IPS-20b (cell line): ENCODE data around the gene TMEM53.
"Not testable (repeated sequence)": the region's sequence is repeated elsewhere in the genome, so short reads cannot be mapped to it uniquely, and the experiment has no call there.

Source experiments
- H3K27ac ChIP-seq: one replicate; pipeline ENCODE4 v1.5.1; 2013; ENCODE audit warnings: low read length
- H3K27me3 ChIP-seq: 2 replicates; pipeline ENCODE4 v1.6.1; 2013; ENCODE audit warnings: mild to moderate bottlenecking, low read length, inconsistent platforms; ENCODE audit not compliant: insufficient read depth
- H3K36me3 ChIP-seq: 2 replicates; pipeline ENCODE4 v1.6.1; 2013; ENCODE audit warnings: low read depth, mild to moderate bottlenecking, inconsistent platforms, low read length, moderate library complexity; ENCODE audit not compliant: insufficient read depth
- H3K4me1 ChIP-seq: 2 replicates; pipeline ENCODE4 v1.6.1; 2013; ENCODE audit warnings: mild to moderate bottlenecking, control low read depth, inconsistent platforms, low read length, moderate library complexity; ENCODE audit not compliant: insufficient read depth
- H3K4me3 ChIP-seq: 2 replicates; pipeline ENCODE4 v1.5.1; 2013; ENCODE audit warnings: mild to moderate bottlenecking, low read length, inconsistent platforms
- H3K9ac ChIP-seq: 2 replicates; pipeline ENCODE4 v1.6.1; 2013; ENCODE audit warnings: low read depth, mild to moderate bottlenecking, inconsistent platforms, low read length, moderate library complexity
- H3K9me3 ChIP-seq: 2 replicates; pipeline ENCODE4 v1.6.1; 2013; ENCODE audit warnings: mild to moderate bottlenecking, low read depth, low read length, inconsistent platforms; ENCODE audit not compliant: insufficient read depth

The TMEM53 gene

DNA sequence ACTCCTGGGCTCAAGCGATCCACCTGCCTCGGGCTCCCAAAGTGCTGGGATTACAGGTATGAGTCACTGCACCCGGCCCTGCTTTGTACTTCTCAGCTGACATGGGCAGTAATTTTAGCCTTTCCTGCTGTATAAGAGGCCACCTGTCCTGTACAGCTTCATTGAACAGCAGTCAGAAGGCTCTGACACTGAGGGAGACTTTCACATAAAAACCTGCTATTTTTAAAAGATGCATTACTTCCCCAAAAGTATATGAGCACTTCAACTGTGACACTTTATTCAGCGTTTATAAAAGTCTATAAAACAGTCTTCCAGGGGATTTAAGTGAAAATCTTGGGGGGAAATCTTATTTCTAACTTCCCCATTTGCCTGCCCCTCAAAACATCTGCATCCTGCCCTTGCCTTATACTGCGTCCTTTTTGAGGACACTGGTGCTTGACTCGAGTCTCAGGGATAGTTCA lies 39.1 kb upstream of the TMEM53 start:
- no peak overlapping the region for H3K27ac ChIP-seq
- no peak overlapping the region for H3K9ac ChIP-seq
- no peaks in the 10 kb centered on the region for H3K27me3 ChIP-seq
- 0 out of 2 replicates have a peak, but pooled peaks cover 3% of the 10 kb centered on the region for H3K9me3 ChIP-seq
- H3K4me3 ChIP-seq = no peak overlapping the region
- H3K4me1 ChIP-seq = peaks cover 1% of the 10 kb centered on the region; the same call in 1 of the 2 replicates
- H3K36me3 ChIP-seq = no peaks in the 10 kb centered on the region

DNA sequence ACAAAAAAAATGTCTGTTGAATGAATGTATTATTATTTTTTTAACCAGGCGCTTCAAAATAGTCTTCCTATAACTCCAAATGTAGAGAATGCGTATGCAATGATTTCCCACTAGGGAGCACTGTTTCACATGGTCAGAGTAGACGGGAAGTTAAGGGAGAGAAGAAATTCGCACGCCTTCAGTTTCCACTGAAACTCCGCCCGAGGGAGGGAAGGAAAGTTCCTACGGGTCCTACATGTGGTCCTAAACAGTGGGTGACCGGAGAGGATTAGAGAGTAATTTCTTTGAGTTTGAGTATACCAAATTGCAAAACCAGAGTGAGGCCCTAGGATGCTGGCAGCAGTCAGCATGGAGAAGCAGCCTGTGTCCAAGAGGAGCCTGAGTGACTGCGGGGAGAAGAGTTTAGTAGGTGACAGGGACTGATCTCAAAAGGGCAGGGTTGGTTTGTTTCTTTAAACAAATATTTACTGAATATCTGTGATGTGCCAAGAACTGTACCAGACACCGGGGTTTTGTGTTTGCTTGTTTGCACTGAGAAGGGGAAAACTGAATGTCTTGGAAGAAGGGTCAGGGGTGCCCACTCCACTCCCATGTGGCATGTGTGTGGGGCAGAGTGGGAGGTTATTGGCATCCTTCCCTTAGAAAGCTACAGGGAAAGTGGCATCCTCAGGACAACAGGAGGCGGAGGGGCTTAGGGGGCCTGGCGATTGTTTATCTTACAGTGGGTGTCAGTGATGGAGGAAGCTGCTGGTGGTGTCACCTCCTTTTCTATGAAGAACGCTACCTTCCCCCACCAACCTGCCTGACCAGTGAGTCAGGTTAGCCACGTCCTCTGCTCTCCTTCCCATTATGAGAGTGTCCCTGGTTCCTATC lies 33.9 kb upstream of the TMEM53 start:
- Histone ChIP-seq H3K27ac (no peak overlapping the region), H3K4me1 (peaks cover 4% of the 10 kb centered on the region; the same call in 1 of the 2 replicates), H3K4me3 (peak overlapping the region; percentile 25; the same call in 1 of the 2 replicates), H3K9me3 (0 out of 2 replicates have a peak, but pooled peaks cover 5% of the 10 kb centered on the region), H3K9ac (no peak overlapping the region), H3K27me3 (no peaks in the 10 kb centered on the region), H3K36me3 (no peaks in the 10 kb centered on the region)

DNA sequence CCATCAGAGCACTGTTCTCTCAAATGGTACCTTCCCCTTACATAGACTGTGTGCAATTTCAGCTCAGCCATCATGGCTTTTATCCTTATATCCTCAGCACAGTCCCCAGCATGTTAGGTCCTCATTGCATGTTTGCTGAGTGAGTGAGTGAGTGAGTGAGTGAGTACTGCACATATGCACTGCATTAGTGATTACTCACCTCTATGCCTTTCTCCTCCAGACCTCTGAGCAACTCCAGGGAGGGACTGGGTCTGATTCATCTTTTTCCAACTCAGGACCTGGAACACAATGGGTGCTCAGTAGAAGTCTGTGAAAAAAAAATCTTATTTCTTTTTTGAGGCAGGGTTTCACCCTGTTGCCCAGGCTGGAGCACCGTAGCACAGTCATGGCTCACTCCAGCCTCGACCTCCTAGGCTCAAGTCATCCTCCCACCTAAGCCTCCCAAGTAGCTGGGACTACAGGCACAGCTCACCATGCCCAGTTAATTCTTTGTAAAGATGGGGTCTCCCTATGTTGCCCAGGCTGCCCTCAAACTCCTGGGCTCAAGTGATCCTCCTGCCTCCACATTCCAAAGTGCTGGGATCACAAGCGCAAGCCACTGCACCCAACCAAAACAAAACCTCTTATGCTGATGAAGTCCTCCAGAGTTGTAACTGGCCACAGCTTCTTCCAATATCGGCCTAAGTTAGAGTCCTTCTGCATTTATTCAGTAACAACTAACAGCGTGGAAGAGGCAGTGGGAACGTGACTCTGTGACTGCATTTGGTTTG lies 33.0 kb upstream of the TMEM53 start:
- H3K36me3 ChIP-seq = no peaks in the 10 kb centered on the region
- no peak overlapping the region for H3K27ac ChIP-seq
- H3K4me1 ChIP-seq = peaks cover 4% of the 10 kb centered on the region; the same call in 1 of the 2 replicates
- 0 out of 2 replicates have a peak, but pooled peaks cover 5% of the 10 kb centered on the region for H3K9me3 ChIP-seq
- H3K27me3 ChIP-seq = no peaks in the 10 kb centered on the region
- H3K4me3 ChIP-seq = no peak overlapping the region
- no peak overlapping the region for H3K9ac ChIP-seq

DNA sequence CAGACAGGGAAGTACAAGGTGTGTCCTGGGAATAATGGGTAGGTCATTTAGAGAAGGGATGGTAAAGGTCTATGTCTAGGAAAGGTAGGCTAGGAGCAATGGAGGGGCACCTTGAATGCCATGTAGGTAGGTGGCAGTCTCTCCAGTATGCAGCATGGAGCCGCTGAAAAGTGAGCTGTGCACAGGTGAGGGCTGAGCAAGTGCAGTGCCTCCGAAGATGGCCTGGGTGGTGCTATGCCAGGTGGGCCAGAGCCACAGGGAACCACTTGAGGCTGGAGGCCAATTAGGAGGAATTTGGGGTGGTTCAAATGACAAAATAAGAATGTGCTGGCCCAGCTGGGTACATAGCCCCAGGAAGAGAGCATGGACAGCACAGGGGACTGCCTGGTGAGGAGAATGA lies 31.7 kb upstream of the TMEM53 start:
- Histone ChIP-seq H3K27ac (no peak overlapping the region), H3K9ac (no peak overlapping the region), H3K36me3 (no peaks in the 10 kb centered on the region), H3K9me3 (0 out of 2 replicates have a peak, but pooled peaks cover 5% of the 10 kb centered on the region), H3K4me3 (no peak overlapping the region), H3K4me1 (peaks cover 4% of the 10 kb centered on the region; the same call in 1 of the 2 replicates), H3K27me3 (no peaks in the 10 kb centered on the region)

DNA sequence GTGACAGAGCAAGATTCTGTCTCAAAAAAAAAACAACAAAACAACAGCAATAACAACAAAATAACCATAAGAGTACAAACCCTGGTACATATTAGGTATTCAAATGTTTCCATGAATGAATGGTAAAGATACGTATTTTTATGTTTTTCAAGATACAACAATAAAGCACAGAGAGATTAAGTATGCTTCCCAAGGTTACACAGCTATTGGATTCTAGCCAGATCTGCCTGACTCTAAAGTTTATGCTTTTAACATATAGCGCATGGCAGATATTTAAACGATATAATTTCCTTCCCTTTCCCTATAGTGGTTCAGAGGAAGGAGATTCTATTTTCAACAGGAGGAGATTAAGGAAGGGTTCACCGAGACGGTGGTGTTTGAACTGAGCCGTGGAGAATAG lies 31.2 kb upstream of the TMEM53 start:
- Histone ChIP-seq H3K27ac (no peak overlapping the region), H3K36me3 (no peaks in the 10 kb centered on the region), H3K4me3 (no peak overlapping the region), H3K9me3 (0 out of 2 replicates have a peak, but pooled peaks cover 5% of the 10 kb centered on the region), H3K4me1 (peaks cover 4% of the 10 kb centered on the region; the same call in 1 of the 2 replicates), H3K9ac (no peak overlapping the region), H3K27me3 (no peaks in the 10 kb centered on the region)

DNA sequence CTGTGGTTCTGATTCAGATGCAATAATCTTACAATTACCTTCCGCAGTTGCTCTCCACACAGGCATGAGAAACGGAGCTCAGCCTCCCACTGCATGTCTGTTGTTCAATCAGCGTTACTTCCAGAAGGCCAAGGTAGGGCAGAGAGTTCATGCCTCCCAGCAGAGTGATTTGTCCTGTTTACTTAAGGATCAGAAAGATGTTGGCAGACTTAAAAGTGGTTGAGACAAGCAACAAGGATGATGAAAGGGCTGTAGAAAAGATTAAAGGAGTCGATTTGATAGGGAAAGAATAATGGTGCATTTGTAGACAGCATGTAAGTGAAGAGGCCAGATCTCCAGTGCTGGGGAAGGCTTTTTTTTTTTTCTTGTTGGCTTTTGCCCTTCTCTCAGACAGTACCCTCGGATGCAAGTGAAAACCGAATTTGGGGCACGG lies 26.9 kb upstream of the TMEM53 start:
- Histone ChIP-seq H3K4me1 (no peaks in the 10 kb centered on the region), H3K4me3 (no peak overlapping the region), H3K27me3 (no peaks in the 10 kb centered on the region), H3K36me3 (no peaks in the 10 kb centered on the region), H3K9ac (no peak overlapping the region), H3K27ac (no peak overlapping the region), H3K9me3 (no peaks in the 10 kb centered on the region)

DNA sequence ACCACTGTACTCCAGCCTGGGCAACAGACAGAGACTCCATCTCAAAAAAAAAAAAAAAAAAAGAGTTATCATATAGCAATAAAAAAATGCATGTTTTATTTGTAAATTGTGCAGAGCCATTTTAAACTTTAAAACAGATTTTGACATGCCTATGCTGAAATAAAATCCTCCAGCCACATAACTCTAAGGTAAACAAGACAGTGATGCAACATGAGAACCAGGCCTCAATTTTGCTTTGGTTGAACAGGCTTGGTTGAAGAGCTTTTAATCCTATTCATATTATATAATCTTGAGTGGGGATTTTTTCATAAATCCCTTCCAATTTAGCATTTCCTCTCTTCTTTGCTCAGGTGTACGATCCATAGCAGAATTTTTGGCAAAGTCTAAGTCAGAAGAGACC lies 26.3 kb upstream of the TMEM53 start:
- no peaks in the 10 kb centered on the region for H3K36me3 ChIP-seq
- no peak overlapping the region for H3K4me3 ChIP-seq
- no peak overlapping the region for H3K9ac ChIP-seq
- H3K27me3 ChIP-seq = no peaks in the 10 kb centered on the region
- no peaks in the 10 kb centered on the region for H3K9me3 ChIP-seq
- no peak overlapping the region for H3K27ac ChIP-seq
- no peaks in the 10 kb centered on the region for H3K4me1 ChIP-seq

DNA sequence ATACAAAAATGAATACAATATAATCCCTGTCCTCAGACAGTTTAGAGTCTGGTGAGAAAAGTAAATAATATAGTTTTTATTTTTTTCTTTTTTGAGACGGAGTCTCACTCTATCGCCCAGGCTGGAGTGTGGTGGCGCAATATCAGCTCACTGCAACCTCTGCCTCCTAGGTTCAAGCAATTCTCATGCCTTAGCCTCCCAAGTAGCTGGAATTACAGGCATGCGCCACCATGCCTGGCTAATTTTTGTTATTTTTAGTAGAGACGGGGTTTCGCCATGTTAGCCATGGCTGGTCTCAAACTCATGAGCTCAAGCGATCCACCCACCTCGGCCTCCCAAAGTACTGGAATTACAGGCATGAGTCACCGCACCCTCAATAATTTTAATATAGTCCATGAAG lies 25.1 kb upstream of the TMEM53 start:
- not testable (repeated sequence) for H3K9me3 ChIP-seq, H3K27me3 ChIP-seq, H3K27ac ChIP-seq, H3K4me3 ChIP-seq, H3K4me1 ChIP-seq, H3K9ac ChIP-seq, H3K36me3 ChIP-seq

DNA sequence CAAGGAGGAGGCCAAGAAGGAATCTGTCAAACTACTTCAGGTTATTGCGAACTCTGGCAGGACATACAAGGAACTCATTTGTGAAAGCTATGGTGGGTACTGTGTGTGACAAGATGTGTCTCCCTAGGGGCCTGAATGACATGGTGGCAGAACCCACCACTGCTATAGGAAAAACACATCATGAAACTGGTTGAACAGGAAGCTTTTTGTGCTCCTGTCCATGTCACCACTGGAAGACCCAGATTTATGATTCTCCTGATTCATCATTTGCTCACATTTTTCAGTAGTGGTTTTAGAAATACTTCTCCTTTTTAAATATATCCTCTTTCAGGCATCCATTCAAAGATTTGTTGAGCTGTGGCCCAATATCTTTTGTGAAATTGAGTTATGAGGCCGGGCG lies 23.9 kb upstream of the TMEM53 start:
- Histone ChIP-seq H3K4me3 (no peak overlapping the region), H3K9ac (no peak overlapping the region), H3K27me3 (no peaks in the 10 kb centered on the region), H3K4me1 (no peaks in the 10 kb centered on the region), H3K9me3 (no peaks in the 10 kb centered on the region), H3K36me3 (no peaks in the 10 kb centered on the region), H3K27ac (no peak overlapping the region)

DNA sequence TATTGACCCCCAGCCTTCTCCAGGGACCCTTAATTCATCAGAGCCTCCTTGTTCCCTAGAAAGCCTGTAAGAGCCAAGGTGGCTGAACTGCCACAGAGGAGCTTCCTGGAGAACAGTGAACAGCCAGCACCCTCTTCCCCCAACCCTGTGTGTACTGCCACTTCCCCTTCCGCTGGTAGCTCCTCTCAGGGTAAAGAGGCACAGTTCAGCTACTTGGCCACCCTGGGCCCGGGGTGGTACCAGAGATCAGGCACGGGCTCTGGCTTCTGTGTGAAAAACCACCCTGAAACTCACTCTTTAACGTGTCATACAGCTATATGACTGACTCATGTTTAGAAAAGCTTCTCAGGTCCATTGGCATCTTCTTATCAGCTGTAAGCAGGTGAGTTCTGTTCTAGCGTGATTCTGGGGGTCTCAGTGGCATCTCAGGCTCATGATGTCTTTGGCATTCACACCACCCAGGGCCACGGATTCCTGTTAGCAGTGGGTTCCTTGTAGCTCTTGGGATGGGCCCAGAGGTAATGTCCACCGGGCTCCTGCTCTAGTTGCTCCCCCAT lies 22.6 kb upstream of the TMEM53 start:
- Histone ChIP-seq H3K4me1 (no peaks in the 10 kb centered on the region), H3K36me3 (no peaks in the 10 kb centered on the region), H3K9me3 (no peaks in the 10 kb centered on the region), H3K4me3 (no peak overlapping the region), H3K27ac (no peak overlapping the region), H3K27me3 (no peaks in the 10 kb centered on the region), H3K9ac (no peak overlapping the region)

DNA sequence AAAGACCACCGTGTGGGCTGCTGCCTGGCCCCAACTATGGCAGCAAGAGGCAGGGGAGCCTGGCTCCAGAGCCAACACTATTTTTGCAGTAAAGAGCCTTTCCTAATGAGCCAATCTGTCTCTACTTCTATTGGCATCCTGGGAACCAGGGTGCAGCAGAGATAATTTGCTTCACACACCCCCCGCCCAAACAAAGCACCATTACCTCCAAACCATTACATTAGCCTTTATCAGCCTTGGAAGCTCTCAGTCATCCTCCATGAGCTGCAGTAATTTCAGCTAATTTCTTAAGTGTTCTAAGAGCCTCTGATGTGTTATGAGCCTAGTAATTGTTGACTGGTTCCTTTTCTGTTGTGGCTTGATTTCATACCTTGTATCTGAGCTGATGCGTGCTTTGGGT lies 21.8 kb upstream of the TMEM53 start:
- Histone ChIP-seq H3K4me1 (no peaks in the 10 kb centered on the region), H3K36me3 (no peaks in the 10 kb centered on the region), H3K9ac (no peak overlapping the region), H3K27ac (no peak overlapping the region), H3K4me3 (no peak overlapping the region), H3K9me3 (no peaks in the 10 kb centered on the region), H3K27me3 (no peaks in the 10 kb centered on the region)
